Neuronal stem cell (in vitro differentiated cells): ENCODE results near the gene FAR1.

Experiments used
- DNase-seq: peaks from one replicate; pipeline ENCODE4 v3.0.0-alpha.2; 2013; ENCODE audit warnings: low spot score
- H2AFZ ChIP-seq: one replicate; pipeline ENCODE4 v1.6.1; 2013; ENCODE audit warnings: mild to moderate bottlenecking, low read length, inconsistent platforms
- H2AK5ac ChIP-seq: 2 replicates; pipeline ENCODE4 v1.6.1; 2013; ENCODE audit warnings: low read depth, mild to moderate bottlenecking, inconsistent platforms, low read length, moderate library complexity, mixed read lengths
- H2BK120ac ChIP-seq: 2 replicates; pipeline ENCODE4 v1.6.1; 2013; ENCODE audit warnings: low read depth, mild to moderate bottlenecking, inconsistent platforms, low read length, moderate library complexity, mixed read lengths
- H2BK12ac ChIP-seq: one replicate; pipeline ENCODE4 v1.6.1; 2013; ENCODE audit warnings: low read length, inconsistent platforms
- H2BK15ac ChIP-seq: 2 replicates; pipeline ENCODE4 v1.6.1; 2013; ENCODE audit warnings: mild to moderate bottlenecking, low read length, inconsistent platforms, mixed read lengths
- H2BK5ac ChIP-seq: one replicate; pipeline ENCODE4 v1.6.1; 2013; ENCODE audit warnings: inconsistent platforms, mild to moderate bottlenecking, low read length, moderate library complexity
- H3K14ac ChIP-seq: one replicate; pipeline ENCODE4 v1.6.1; 2013; ENCODE audit warnings: low read length, inconsistent platforms
- H3K18ac ChIP-seq: 2 replicates; pipeline ENCODE4 v1.6.1; 2013; ENCODE audit warnings: low read length, inconsistent platforms
- H3K23ac ChIP-seq: 2 replicates; pipeline ENCODE4 v1.6.1; 2013; ENCODE audit warnings: low read depth, mild to moderate bottlenecking, mixed read lengths, low read length, inconsistent platforms; ENCODE audit not compliant: poor library complexity
- H3K27ac ChIP-seq: replicated peaks from 3 replicates; pipeline ENCODE4 v1.5.1; 2013; ENCODE audit warnings: low read length, inconsistent platforms
- H3K27me3 ChIP-seq, 3 experiments: 2 replicates each; pipeline ENCODE4 v1.6.1; 2013; ENCODE audit warnings: low read length in 3 of 3, mild to moderate bottlenecking in 2 of 3, inconsistent platforms in 1 of 3, low read depth in 1 of 3, mixed read lengths in 1 of 3, moderate library complexity in 1 of 3; ENCODE audit not compliant: control insufficient read depth in 3 of 3, insufficient read depth in 3 of 3
- H3K36me3 ChIP-seq, 2 donors: replicated peaks in 1 of 2; 2 replicates each; pipeline ENCODE4 v1.6.1; 2013; ENCODE audit warnings: low read length in 2 of 2; ENCODE audit not compliant: control insufficient read depth in 2 of 2, insufficient read depth in 2 of 2
- H3K4ac ChIP-seq: 2 replicates; pipeline ENCODE4 v1.6.1; 2013; ENCODE audit warnings: inconsistent platforms, mild to moderate bottlenecking, low read length, moderate library complexity
- H3K4me1 ChIP-seq, 2 donors: 1 replicate in 1 of 2; 2 replicates in 1 of 2; pipeline ENCODE4 v1.6.1; 2013; ENCODE audit warnings: low read length in 2 of 2, low read depth in 1 of 2; ENCODE audit not compliant: control insufficient read depth in 2 of 2, insufficient read depth in 1 of 2
- H3K4me2 ChIP-seq: one replicate; pipeline ENCODE4 v1.6.1; 2013; ENCODE audit warnings: mild to moderate bottlenecking, low read length, inconsistent platforms; ENCODE audit not compliant: insufficient read depth, poor library complexity, severe bottlenecking
- H3K4me3 ChIP-seq, 2 donors: 2 replicates each; pipeline ENCODE4 v1.5.1; 2013; ENCODE audit warnings: low read length in 2 of 2, mild to moderate bottlenecking in 2 of 2, inconsistent platforms in 1 of 2, moderate library complexity in 1 of 2
- H3K79me1 ChIP-seq: one replicate; pipeline ENCODE4 v1.6.1; 2013; ENCODE audit warnings: low read depth, mild to moderate bottlenecking, inconsistent platforms, low read length, moderate library complexity
- H3K9ac ChIP-seq: one replicate; pipeline ENCODE4 v1.6.1; 2013; ENCODE audit warnings: mild to moderate bottlenecking, low read depth, low read length, inconsistent platforms; ENCODE audit not compliant: poor library complexity
- H3K9me3 ChIP-seq, 2 donors: replicated peaks in 1 of 2; 2 replicates each; pipeline versions ENCODE3 to v1.6.1; 2013; ENCODE audit warnings: low read length in 2 of 2, mild to moderate bottlenecking in 2 of 2, inconsistent platforms in 1 of 2, low read depth in 1 of 2, mixed read lengths in 1 of 2, moderate library complexity in 1 of 2; ENCODE audit not compliant: control insufficient read depth in 2 of 2, insufficient read depth in 1 of 2
- H4K8ac ChIP-seq: one replicate; pipeline ENCODE4 v1.6.1; 2013; ENCODE audit warnings: low read depth, mild to moderate bottlenecking, inconsistent platforms, low read length, moderate library complexity
- H4K91ac ChIP-seq: one replicate; pipeline ENCODE4 v1.6.1; 2013; ENCODE audit warnings: low read length, low read depth, mild to moderate bottlenecking, inconsistent platforms; ENCODE audit not compliant: poor library complexity
- WGBS, 2 donors: extraction: QIAGEN DNeasy Blood & Tissue Kit; methylation state at CpG; one replicate each; pipeline ENCODE4 v1.1.7; 2013; ENCODE audit warnings: missing lambda C conversion rate in 2 of 2, mixed read lengths in 1 of 2; ENCODE audit not compliant: insufficient read length in 2 of 2, insufficient replicate concordance in 1 of 2; ENCODE audit errors: extremely low coverage in 2 of 2; 5-methylcytosine and 5-hydroxymethylcytosine counted together

Gene FAR1

DNA sequence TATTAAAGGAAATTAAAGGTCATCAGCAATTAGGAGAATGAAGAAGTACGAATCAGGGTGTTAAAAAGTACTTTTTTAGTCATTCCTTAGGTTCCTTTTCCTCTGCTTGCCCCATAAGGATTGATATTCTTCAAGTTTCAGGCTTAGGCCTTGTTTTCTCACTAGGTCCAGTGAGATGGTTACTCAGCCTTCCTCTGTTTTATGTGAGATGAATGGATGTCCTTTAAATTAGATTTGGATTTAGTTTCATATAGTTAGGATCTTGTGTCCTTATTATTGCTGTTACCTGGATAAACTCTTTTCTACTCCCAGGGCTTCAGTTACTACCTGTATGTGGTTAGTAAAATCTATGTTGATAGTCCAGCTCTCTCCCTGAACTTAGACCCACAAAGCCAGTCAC lies 29.2 kb downstream of the FAR1 start:
- Histone ChIP-seq H3K9me3 (no peaks in the 10 kb centered on the region), H4K91ac (no peak overlapping the region), H2BK12ac (no peak overlapping the region), H3K4me2 (no peak overlapping the region), H3K9ac (no peak overlapping the region), H2AFZ (no peak overlapping the region), H2BK120ac (no peak overlapping the region), H3K18ac (no peak overlapping the region), H3K79me1 (no peaks in the 10 kb centered on the region), H3K23ac (no peak overlapping the region), H3K27me3 (no peaks in the 10 kb centered on the region), H3K14ac (no peak overlapping the region), H3K4me1 (peaks cover 0 to 2% of the 10 kb centered on the region in 2 donors), H4K8ac (no peak overlapping the region), H3K4ac (no peak overlapping the region), H3K4me3 (no peak overlapping the region), H2AK5ac (no peak overlapping the region), H2BK15ac (no peak overlapping the region), H3K36me3 (peaks cover 4 to 73% of the 10 kb centered on the region in 2 donors), H3K27ac (no peak overlapping the region), H2BK5ac (no peak overlapping the region)
- no CpG with 5 or more reads among the region's 1 CpG for WGBS, 2 donors
- no peak for DNase-seq

GRCh38 chr11:13698132-13698531 lies 29.7 kb downstream of the FAR1 start:
- H3K4me2 ChIP-seq: no peak overlapping the region
- peaks cover 4 to 77% of the 10 kb centered on the region in 2 donors for H3K36me3 ChIP-seq
- H3K4me3 ChIP-seq: no peak overlapping the region
- H3K79me1 ChIP-seq: no peaks in the 10 kb centered on the region
- no peak overlapping the region for H3K18ac ChIP-seq
- H2AFZ ChIP-seq: no peak overlapping the region
- no peak for DNase-seq
- H2BK12ac ChIP-seq: no peak overlapping the region
- no peak overlapping the region for H2AK5ac ChIP-seq
- H2BK5ac ChIP-seq: no peak overlapping the region
- no peak overlapping the region for H2BK120ac ChIP-seq
- no peak overlapping the region for H3K23ac ChIP-seq
- H3K27me3 ChIP-seq: no peaks in the 10 kb centered on the region
- no peaks in the 10 kb centered on the region for H3K9me3 ChIP-seq
- no peak overlapping the region for H4K91ac ChIP-seq
- no peak overlapping the region for H3K14ac ChIP-seq
- H4K8ac ChIP-seq: no peak overlapping the region
- no CpG with 5 or more reads among the region's 2 CpGs for WGBS, 2 donors
- H3K4ac ChIP-seq: no peak overlapping the region
- peaks cover 0 to 2% of the 10 kb centered on the region in 2 donors for H3K4me1 ChIP-seq
- H2BK15ac ChIP-seq: no peak overlapping the region
- H3K27ac ChIP-seq: no peak overlapping the region
- no peak overlapping the region for H3K9ac ChIP-seq

DNA sequence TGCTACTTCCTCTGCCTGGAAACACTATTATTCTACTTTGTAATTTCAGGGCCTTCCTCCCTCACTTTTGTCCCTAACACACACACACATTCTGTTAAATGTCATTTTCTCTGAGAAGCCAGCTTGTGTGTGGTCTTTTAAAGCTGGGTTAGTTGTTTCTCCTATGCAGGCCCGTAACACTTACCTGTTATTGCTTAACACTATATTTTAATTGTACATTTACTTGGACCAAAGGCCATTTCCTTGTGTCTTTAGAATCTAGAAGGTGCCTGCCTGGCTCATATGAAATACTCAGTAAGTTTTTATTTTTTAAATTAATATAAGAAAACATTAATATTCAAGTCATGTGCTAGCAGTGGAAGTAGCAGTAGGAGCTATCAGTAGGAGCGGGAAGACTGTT lies 30.6 kb downstream of the FAR1 start:
- no peak overlapping the region for H3K4me3 ChIP-seq
- no peak overlapping the region for H4K91ac ChIP-seq
- H2BK5ac ChIP-seq: no peak overlapping the region
- H3K18ac ChIP-seq: no peak overlapping the region
- no CpG with 5 or more reads among the region's 2 CpGs for WGBS, 2 donors
- no peaks in the 10 kb centered on the region for H3K9me3 ChIP-seq
- no peak overlapping the region for H4K8ac ChIP-seq
- no peak overlapping the region for H2BK12ac ChIP-seq
- H3K27me3 ChIP-seq: no peaks in the 10 kb centered on the region
- no peak overlapping the region for H2AK5ac ChIP-seq
- H3K4me2 ChIP-seq: no peak overlapping the region
- H3K4ac ChIP-seq: no peak overlapping the region
- no peak overlapping the region for H3K27ac ChIP-seq
- H3K4me1 ChIP-seq: no peaks in the 10 kb centered on the region
- H3K14ac ChIP-seq: no peak overlapping the region
- H3K36me3 ChIP-seq: peaks cover 4 to 85% of the 10 kb centered on the region in 2 donors
- H2BK120ac ChIP-seq: no peak overlapping the region
- H2BK15ac ChIP-seq: no peak overlapping the region
- no peaks in the 10 kb centered on the region for H3K79me1 ChIP-seq
- H3K9ac ChIP-seq: no peak overlapping the region
- H3K23ac ChIP-seq: no peak overlapping the region
- DNase-seq: no peak
- H2AFZ ChIP-seq: no peak overlapping the region

- peaks cover 3 to 79% of the 10 kb centered on the region in 2 donors for H3K36me3 ChIP-seq
Measured at GRCh38 chr11:13699870-13700269, 31.4 kb downstream of the FAR1 start.

More at GRCh38 chr11:13699870-13700269, 31.4 kb downstream of the FAR1 start:
- Histone ChIP-seq H2AFZ (no peak overlapping the region), H4K8ac (no peak overlapping the region), H3K9ac (no peak overlapping the region), H2BK15ac (no peak overlapping the region), H4K91ac (no peak overlapping the region), H2BK12ac (no peak overlapping the region), H2BK5ac (no peak overlapping the region), H3K27ac (no peak overlapping the region), H3K4me3 (no peak overlapping the region), H2BK120ac (no peak overlapping the region), H3K23ac (no peak overlapping the region), H3K79me1 (no peaks in the 10 kb centered on the region), H3K18ac (no peak overlapping the region), H3K4me1 (no peaks in the 10 kb centered on the region), H2AK5ac (no peak overlapping the region), H3K4ac (no peak overlapping the region), H3K27me3 (no peaks in the 10 kb centered on the region), H3K4me2 (no peak overlapping the region), H3K9me3 (no peaks in the 10 kb centered on the region), H3K14ac (no peak overlapping the region)
- WGBS, 2 donors: no CpG with 5 or more reads among the region's 1 CpG
- DNase-seq: no peak
